Fibroblast of lung (primary cell): ENCODE results near the gene ATXN1. TPM values are rescaled to one million over a fixed set of nuclear protein-coding genes. Genes with fewer than 3 reads are reported as not detected.
A peak's percentile ranks its signal among the peaks of the same experiment; 100 is the strongest.

Experiments
- DNase-seq, 2 donors: peaks; one replicate each; pipeline versions ENCODE4 v3.0.0 to v3.0.0-alpha.2; 2010; ENCODE audit warnings: low read depth in 2 of 2
- H2AFZ ChIP-seq: 2 replicates; pipeline ENCODE4 v1.5.1; 2012; ENCODE audit warnings: low read length, control low read depth, inconsistent platforms
- H3K27ac ChIP-seq: 2 replicates; pipeline ENCODE4 v1.5.1; 2011; ENCODE audit warnings: low read length, control low read depth; ENCODE audit not compliant: insufficient read depth
- H3K27me3 ChIP-seq: 2 replicates; pipeline ENCODE4 v1.5.1; 2011; ENCODE audit warnings: mild to moderate bottlenecking, low read length; ENCODE audit not compliant: control insufficient read depth, insufficient read depth
- H3K36me3 ChIP-seq: 2 replicates; pipeline ENCODE4 v1.5.1; 2011; ENCODE audit warnings: low read length; ENCODE audit not compliant: control insufficient read depth, insufficient read depth
- H3K4me1 ChIP-seq: 2 replicates; pipeline ENCODE4 v1.5.1; 2011; ENCODE audit warnings: low read length; ENCODE audit not compliant: control insufficient read depth, insufficient read depth; ENCODE audit errors: extremely low read depth
- H3K4me2 ChIP-seq: 2 replicates; pipeline ENCODE4 v1.5.1; 2011; ENCODE audit warnings: low read length, control low read depth; ENCODE audit not compliant: insufficient read depth; ENCODE audit errors: extremely low read depth
- H3K4me3 ChIP-seq, 4 experiments: fragments of 200-600 bp in 1 of 4; sonication (generic) in 1 of 4; replicated peaks in 1 of 4; 2 replicates each; pipeline ENCODE4 v1.5.1; 2011 to 2016; ENCODE audit warnings: low read length in 4 of 4, low read depth in 3 of 4, mild to moderate bottlenecking in 3 of 4, control low read depth in 2 of 4, inconsistent platforms in 1 of 4, mixed read lengths in 1 of 4; ENCODE audit not compliant: insufficient read depth in 1 of 4; ENCODE audit errors: control extremely low read depth in 1 of 4
- H3K79me2 ChIP-seq: 2 replicates; pipeline ENCODE4 v1.5.1; 2012; ENCODE audit warnings: mild to moderate bottlenecking, low read length, inconsistent platforms; ENCODE audit not compliant: control insufficient read depth, insufficient read depth
- H3K9ac ChIP-seq: 2 replicates; pipeline ENCODE4 v1.5.1; 2011; ENCODE audit warnings: mild to moderate bottlenecking, low read length, control low read depth; ENCODE audit not compliant: insufficient read depth
- H3K9me3 ChIP-seq: 2 replicates; pipeline ENCODE4 v1.5.1; 2012; ENCODE audit warnings: low read depth, low read length; ENCODE audit not compliant: control insufficient read depth, insufficient read depth
- H4K20me1 ChIP-seq: 2 replicates; pipeline ENCODE4 v1.5.1; 2011; ENCODE audit warnings: low read length; ENCODE audit not compliant: control insufficient read depth, insufficient read depth; ENCODE audit errors: extremely low read depth
- EZH2 ChIP-seq: IDR thresholded peaks from 2 replicates; pipeline ENCODE4 v1.5.1; 2012; ENCODE audit warnings: low read length, control low read depth, mild to moderate bottlenecking; ENCODE audit errors: missing control alignments
- polyA plus RNA-seq, 2 donors: library from polyadenylated mRNA; depleted of rRNA in 1 of 2; stranded (reverse) in 1 of 2; unstranded in 1 of 2; fragments of >200 nt; gene quantifications; 2 replicates each; pipeline ENCODE4 v1.2.1, GENCODE V29; 2011 to 2012; ENCODE audit warnings: missing spikeins in 1 of 2
- total RNA-seq: library from RNA; depleted of rRNA; stranded (reverse); fragments of >200 nt; gene quantifications from 2 replicates; pipeline ENCODE4 v1.2.1, GENCODE V29; 2014
- TF ChIP-seq, protein P1 (sequence below), 2 donors: IDR thresholded peaks in 1 of 2; conservative IDR thresholded peaks in 1 of 2; 1 replicate in 1 of 2; 2 replicates in 1 of 2; pipeline ENCODE4 v1.5.1; 2011 to 2012; ENCODE audit warnings: low read length in 2 of 2, control low read depth in 1 of 2, inconsistent platforms in 1 of 2, low read depth in 1 of 2, mild to moderate bottlenecking in 1 of 2

ATXN1 gene
- total and polyA plus RNA-seq, 2 donors (not counting 1 experiment from before 2014, with no cell fraction given): 15.8 to 40.5 TPM

DNA sequence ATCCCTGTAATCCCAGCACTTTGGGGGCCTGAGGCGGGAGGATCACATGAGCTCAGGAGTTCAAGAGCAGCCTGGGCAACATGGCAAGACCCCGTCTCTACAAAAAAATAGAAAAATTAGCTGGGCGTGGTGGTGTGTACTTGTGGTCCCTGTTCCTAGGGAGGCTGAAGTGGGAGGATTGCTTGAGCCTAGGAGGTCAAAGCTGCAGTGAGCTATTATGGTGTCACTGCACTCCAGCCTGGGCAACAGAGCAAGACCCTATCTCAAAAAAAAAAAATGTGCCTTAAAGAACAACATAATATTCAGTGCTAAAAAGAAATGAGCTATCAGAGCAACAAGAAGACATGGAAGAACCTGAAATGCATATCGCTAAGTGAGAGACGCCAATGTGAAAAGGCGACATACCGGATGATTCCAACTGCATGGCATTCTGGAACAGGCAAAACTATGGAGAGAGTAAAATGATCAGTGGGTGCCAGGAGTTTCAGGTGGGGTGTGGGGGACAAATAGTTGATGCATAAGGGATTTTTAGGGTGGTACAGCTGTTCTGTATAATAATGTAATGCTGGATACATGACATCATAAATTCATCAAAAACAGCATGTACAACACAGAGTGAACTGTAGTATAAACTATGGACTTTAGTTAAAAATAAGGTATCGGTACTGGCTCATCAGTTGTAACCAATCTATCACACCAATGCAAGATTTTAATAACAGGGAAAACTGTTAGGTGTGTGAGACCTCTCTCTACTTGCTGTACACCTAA lies 442.1 kb downstream of the ATXN1 start:
- Histone ChIP-seq H3K9ac (no peak overlapping the region), H3K27me3 (no peaks in the 10 kb centered on the region), H2AFZ (no peak overlapping the region), H4K20me1 (no peaks in the 10 kb centered on the region), H3K79me2 (no peaks in the 10 kb centered on the region), H3K36me3 (no peaks in the 10 kb centered on the region), H3K4me2 (peak overlapping the region; percentile 67), H3K27ac (peak overlapping the region; percentile 83), H3K4me1 (peaks cover 45% of the 10 kb centered on the region), H3K9me3 (no peaks in the 10 kb centered on the region), H3K4me3 (no peak overlapping the region)
- no peak for DNase-seq
- TF ChIP-seq, protein P1, sequence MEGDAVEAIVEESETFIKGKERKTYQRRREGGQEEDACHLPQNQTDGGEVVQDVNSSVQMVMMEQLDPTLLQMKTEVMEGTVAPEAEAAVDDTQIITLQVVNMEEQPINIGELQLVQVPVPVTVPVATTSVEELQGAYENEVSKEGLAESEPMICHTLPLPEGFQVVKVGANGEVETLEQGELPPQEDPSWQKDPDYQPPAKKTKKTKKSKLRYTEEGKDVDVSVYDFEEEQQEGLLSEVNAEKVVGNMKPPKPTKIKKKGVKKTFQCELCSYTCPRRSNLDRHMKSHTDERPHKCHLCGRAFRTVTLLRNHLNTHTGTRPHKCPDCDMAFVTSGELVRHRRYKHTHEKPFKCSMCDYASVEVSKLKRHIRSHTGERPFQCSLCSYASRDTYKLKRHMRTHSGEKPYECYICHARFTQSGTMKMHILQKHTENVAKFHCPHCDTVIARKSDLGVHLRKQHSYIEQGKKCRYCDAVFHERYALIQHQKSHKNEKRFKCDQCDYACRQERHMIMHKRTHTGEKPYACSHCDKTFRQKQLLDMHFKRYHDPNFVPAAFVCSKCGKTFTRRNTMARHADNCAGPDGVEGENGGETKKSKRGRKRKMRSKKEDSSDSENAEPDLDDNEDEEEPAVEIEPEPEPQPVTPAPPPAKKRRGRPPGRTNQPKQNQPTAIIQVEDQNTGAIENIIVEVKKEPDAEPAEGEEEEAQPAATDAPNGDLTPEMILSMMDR (conservative IDR thresholded peaks at IDR 0.05 in 1 of 2, IDR thresholded peaks at IDR 0.05 in 1 of 2; ENCODE audit: low read depth in 1 of 2, low read length in 2 of 2): no peak
- no peak for TF ChIP-seq EZH2

DNA sequence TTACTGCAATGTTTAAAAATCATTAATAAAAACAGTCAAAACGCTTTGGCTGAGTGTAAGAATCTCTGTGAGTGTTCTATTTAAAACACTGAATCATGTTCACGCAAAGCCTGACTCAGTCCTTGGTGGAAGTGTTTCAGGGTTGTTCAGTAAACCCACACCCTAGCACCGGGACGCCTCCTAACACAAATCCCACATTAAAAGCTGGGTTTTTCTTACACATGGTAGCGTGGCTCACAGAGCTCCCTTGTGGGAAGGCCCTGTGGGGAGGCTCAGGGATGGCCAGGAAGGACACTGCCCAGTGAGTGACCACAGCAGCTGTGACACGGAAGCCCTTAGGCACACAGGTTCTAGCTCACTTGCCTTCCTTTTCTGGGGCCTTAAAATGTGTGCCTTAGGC lies 442.7 kb downstream of the ATXN1 start:
- Histone ChIP-seq H2AFZ (no peak overlapping the region), H3K27ac (peak overlapping the region; percentile 83), H3K4me2 (peak overlapping the region; percentile 67), H4K20me1 (no peaks in the 10 kb centered on the region), H3K9me3 (no peaks in the 10 kb centered on the region), H3K27me3 (no peaks in the 10 kb centered on the region), H3K4me1 (peaks cover 42% of the 10 kb centered on the region), H3K36me3 (no peaks in the 10 kb centered on the region), H3K9ac (no peak overlapping the region), H3K4me3 (no peak overlapping the region), H3K79me2 (no peaks in the 10 kb centered on the region)
- peak; percentile 78 to 94 for DNase-seq
- TF ChIP-seq EZH2: no peak
- TF ChIP-seq, protein P1 (conservative IDR thresholded peaks at IDR 0.05 in 1 of 2, IDR thresholded peaks at IDR 0.05 in 1 of 2; ENCODE audit: low read depth in 1 of 2, low read length in 2 of 2): no peak

DNA sequence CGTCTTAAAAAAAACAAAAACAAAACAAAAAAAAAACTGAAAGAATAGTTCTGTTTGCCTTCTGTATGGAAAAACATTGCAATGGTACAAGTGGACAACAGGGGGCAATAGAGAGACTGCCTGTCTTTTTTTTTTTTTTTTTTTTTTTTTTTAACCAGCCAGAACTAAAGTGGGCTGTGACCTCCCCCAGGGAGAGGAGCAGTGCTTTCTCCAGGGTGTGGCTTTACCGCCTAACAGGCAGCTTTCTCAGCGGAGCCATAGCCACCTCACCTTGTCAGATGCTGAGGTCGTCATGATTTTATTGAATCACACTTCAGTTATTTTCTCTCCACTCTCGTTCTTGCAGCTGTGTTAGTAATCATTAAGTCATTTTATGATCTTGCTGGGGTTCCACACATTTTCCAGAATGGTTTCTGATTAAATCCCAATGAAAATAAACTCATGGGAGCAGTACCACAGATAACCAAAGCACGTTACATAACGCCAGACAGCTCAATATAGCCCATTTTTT lies 444.5 kb downstream of the ATXN1 start:
- Histone ChIP-seq H3K27me3 (no peaks in the 10 kb centered on the region), H4K20me1 (no peaks in the 10 kb centered on the region), H3K4me3 (no peak overlapping the region), H3K4me2 (no peak overlapping the region), H3K27ac (no peak overlapping the region), H3K4me1 (peaks cover 29% of the 10 kb centered on the region), H2AFZ (no peak overlapping the region), H3K9me3 (no peaks in the 10 kb centered on the region), H3K9ac (no peak overlapping the region), H3K36me3 (no peaks in the 10 kb centered on the region), H3K79me2 (no peaks in the 10 kb centered on the region)
- peak; percentile 48 to 88 for DNase-seq
- no peak for TF ChIP-seq EZH2
- TF ChIP-seq, protein P1 (conservative IDR thresholded peaks at IDR 0.05 in 1 of 2, IDR thresholded peaks at IDR 0.05 in 1 of 2; ENCODE audit: low read depth in 1 of 2, low read length in 2 of 2): peak; percentile 82 to 85
